SK-N-SH (cell line): Measurements from ENCODE around the gene NOP9. TPM values are rescaled to one million over a fixed set of nuclear protein-coding genes. Genes with fewer than 3 reads are reported as not detected.
A peak's percentile ranks its signal among the peaks of the same experiment; 100 is the strongest.

Source experiments
- CTCF ChIA-PET: fragments of 300-600, 350-600 bp; formaldehyde crosslinking; extraction: SDS; loops from one replicate; lab custom pipeline; 2021; lab: Yijun Ruan, JAX
- POLR2A ChIA-PET: fragments of 350-600 bp; sonication (Branson Sonifier 250); formaldehyde crosslinking; extraction: SDS; loops from one replicate; lab custom pipeline; 2020; ENCODE audit warnings: antibody characterized with exemption, inconsistent platforms; lab: Yijun Ruan, JAX
- DNase-seq: peaks from one replicate; pipeline ENCODE4 v3.0.0; 2012
- H2AFZ ChIP-seq: fragments of 200-600 bp; sonication (generic); 2 replicates; pipeline ENCODE4 v1.8.1; 2016; ENCODE audit warnings: antibody characterized with exemption, mild to moderate bottlenecking, low read depth
- H3F3A ChIP-seq: fragments of 200-600 bp; sonication (generic); replicated peaks from 2 replicates; pipeline ENCODE3; 2016; ENCODE audit warnings: antibody characterized with exemption, mild to moderate bottlenecking; ENCODE audit not compliant: insufficient read depth
- H3K27ac ChIP-seq, 2 experiments: fragments of 200-500 bp in 1 of 2; fragments of 200-600 bp in 1 of 2; sonication (Bioruptor generic) in 1 of 2; sonication (generic), shearing (Covaris generic) in 1 of 2; 2 replicates each; pipeline versions ENCODE4 v1.5.1 to v1.6.1; 2014 to 2016; ENCODE audit warnings: low read depth in 2 of 2, inconsistent platforms in 1 of 2, low read length in 1 of 2, mild to moderate bottlenecking in 1 of 2, mixed read lengths in 1 of 2
- H3K27me3 ChIP-seq: fragments of 200-600 bp; sonication (generic), shearing (Covaris generic); 2 replicates; pipeline ENCODE4 v1.6.1; 2016; ENCODE audit warnings: mixed run types; ENCODE audit not compliant: insufficient read depth
- H3K36me3 ChIP-seq, 2 experiments: fragments of 200-500 bp in 1 of 2; fragments of 200-600 bp in 1 of 2; sonication (Bioruptor generic) in 1 of 2; sonication (generic) in 1 of 2; replicated peaks in 1 of 2; 2 replicates each; pipeline versions ENCODE3 to v1.5.1; 2014 to 2016; ENCODE audit warnings: low read length in 1 of 2, mild to moderate bottlenecking in 1 of 2; ENCODE audit not compliant: insufficient read depth in 2 of 2, control insufficient read depth in 1 of 2
- H3K4me1 ChIP-seq, 2 experiments: fragments of 200-500 bp in 1 of 2; fragments of 200-600 bp in 1 of 2; sonication (Bioruptor generic) in 1 of 2; sonication (generic), shearing (Covaris generic) in 1 of 2; 2 replicates each; pipeline versions ENCODE4 v1.5.1 to v1.6.1; 2014 to 2016; ENCODE audit warnings: low read depth in 1 of 2, low read length in 1 of 2, mixed run types in 1 of 2; ENCODE audit not compliant: insufficient read depth in 2 of 2, control insufficient read depth in 1 of 2
- H3K4me2 ChIP-seq: fragments of 200-600 bp; sonication (generic), shearing (Covaris generic); 2 replicates; pipeline ENCODE4 v1.6.1; 2017; ENCODE audit warnings: mixed run types
- H3K4me3 ChIP-seq, 2 experiments: fragments of 200-500 bp in 1 of 2; fragments of 200-600 bp in 1 of 2; sonication (Bioruptor generic) in 1 of 2; sonication (generic), shearing (Covaris generic) in 1 of 2; 2 replicates each; pipeline versions ENCODE4 v1.5.1 to v1.8.1; 2014 to 2016; ENCODE audit warnings: low read depth in 2 of 2, inconsistent platforms in 1 of 2, low read length in 1 of 2, mild to moderate bottlenecking in 1 of 2, mixed read lengths in 1 of 2, moderate library complexity in 1 of 2
- H3K79me2 ChIP-seq: fragments of 200-600 bp; sonication (generic); 2 replicates; pipeline ENCODE4 v1.8.1; 2017; ENCODE audit warnings: mild to moderate bottlenecking; ENCODE audit not compliant: insufficient read depth
- H3K9ac ChIP-seq: fragments of 200-600 bp; sonication (generic); 2 replicates; pipeline ENCODE4 v1.6.1; 2017; ENCODE audit warnings: mixed run types
- H3K9me2 ChIP-seq: fragments of 200-600 bp; sonication (generic); 2 replicates; pipeline ENCODE4 v1.6.1; 2017; ENCODE audit warnings: mixed run types
- H3K9me3 ChIP-seq: fragments of 200-600 bp; sonication (generic); 2 replicates; pipeline ENCODE4 v1.6.1; 2017; ENCODE audit warnings: mixed run types, mild to moderate bottlenecking, moderate library complexity
- H4K20me1 ChIP-seq: fragments of 200-600 bp; sonication (generic); 2 replicates; pipeline ENCODE4 v1.6.1; 2017; ENCODE audit warnings: mild to moderate bottlenecking, mixed run types; ENCODE audit not compliant: insufficient read depth
- CTCF ChIP-seq: fragments of 200-600 bp; sonication (generic); IDR thresholded peaks from 2 replicates; pipeline ENCODE4 v1.6.1; 2017; ENCODE audit warnings: antibody characterized with exemption, mild to moderate bottlenecking, moderate library complexity
- EP300 ChIP-seq, 2 experiments: IDR thresholded peaks; 2 replicates each; pipeline versions ENCODE4 v1.4.0 to v1.6.1; 2012; ENCODE audit warnings: borderline replicate concordance in 1 of 2, low read depth in 1 of 2, low read length in 1 of 2
- FOSL2 ChIP-seq: IDR thresholded peaks from 2 replicates; pipeline ENCODE4 v1.4.0; 2012; ENCODE audit warnings: low read depth, mild to moderate bottlenecking, moderate library complexity, borderline replicate concordance
- FOXJ3 ChIP-seq: sonication (generic); formaldehyde crosslinking; IDR thresholded peaks from 2 replicates; pipeline ENCODE4 v1.5.1; 2020; ENCODE audit warnings: mild to moderate bottlenecking, missing genetic modification reagents
- FOXM1 ChIP-seq: IDR thresholded peaks from 2 replicates; pipeline ENCODE4 v1.4.0; 2012; ENCODE audit warnings: low read depth, mild to moderate bottlenecking
- GABPA ChIP-seq: IDR thresholded peaks from 2 replicates; pipeline ENCODE4 v1.4.0; 2012; ENCODE audit warnings: low read depth, mild to moderate bottlenecking
- GATA2 ChIP-seq: sonication (generic); formaldehyde crosslinking; IDR thresholded peaks from 2 replicates; pipeline ENCODE4 v1.5.0; 2020; ENCODE audit warnings: mild to moderate bottlenecking, missing genetic modification reagents
- MAX ChIP-seq: IDR thresholded peaks from 2 replicates; pipeline ENCODE4 v1.4.0; 2012; ENCODE audit warnings: low read depth
- MXI1 ChIP-seq: IDR thresholded peaks from 2 replicates; pipeline ENCODE4 v1.6.1; 2012; ENCODE audit warnings: mild to moderate bottlenecking, low read depth, low read length, improper control_type of control experiment
- PBX3 ChIP-seq: IDR thresholded peaks from 2 replicates; pipeline ENCODE4; 2012
- POLR2AphosphoS5 ChIP-seq: IDR thresholded peaks from 2 replicates; pipeline ENCODE4 v1.6.1; 2012; ENCODE audit warnings: low read depth, low read length
- RAD21 ChIP-seq: IDR thresholded peaks from 2 replicates; pipeline ENCODE4 v1.6.1; 2012; ENCODE audit warnings: mild to moderate bottlenecking, low read length
- RCOR1 ChIP-seq: fragments of 150-350 bp; IDR thresholded peaks from 2 replicates; pipeline ENCODE4 v1.6.1; 2017; ENCODE audit warnings: antibody characterized with exemption, low read length
- RXRA ChIP-seq: IDR thresholded peaks from 2 replicates; pipeline ENCODE4 v1.4.0; 2012; ENCODE audit warnings: low read depth, mild to moderate bottlenecking, borderline replicate concordance
- TEAD4 ChIP-seq: IDR thresholded peaks from 2 replicates; pipeline ENCODE4 v1.4.0; 2012; ENCODE audit warnings: mild to moderate bottlenecking, borderline replicate concordance; ENCODE audit not compliant: insufficient read depth
- YY1 ChIP-seq: IDR thresholded peaks from 2 replicates; pipeline ENCODE4 v1.4.0; 2012; ENCODE audit warnings: low read depth, mild to moderate bottlenecking
- ZBTB33 ChIP-seq: IDR thresholded peaks from 2 replicates; pipeline ENCODE4 v1.4.0; 2012; ENCODE audit warnings: low read depth, borderline replicate concordance
- WGBS: methylation state at CpG from one replicate; pipeline ENCODE4 v1.1.6; 2017; ENCODE audit warnings: low lambda C conversion rate; 5-methylcytosine and 5-hydroxymethylcytosine counted together
- polyA plus RNA-seq, 3 experiments: library from polyadenylated mRNA; depleted of rRNA; stranded (reverse); fragments of >200 nt; gene quantifications; 2 replicates each; pipeline ENCODE4 v1.2.3, GENCODE V29; 2012

NOP9 gene
- polyA plus RNA-seq, 1 of the 3 experiments (the other 2 are of a cell fraction), result 11.9 TPM

- TF ChIP-seq RAD21 (no peak), RXRA (no peak), PBX3 (no peak), GABPA (no peak), GATA2 (CRISPR knock-in tag) (no peak), ZBTB33 (no peak), TEAD4 (no peak)
- Histone ChIP-seq H3K27ac (peak overlapping the region; percentile 87 to 95), H3F3A (no peaks in the 10 kb centered on the region), H2AFZ (peak overlapping the region; percentile 96; the same call in 1 of the 2 replicates), H3K4me3 (peak overlapping the region; percentile 82 to 83), H3K9me3 (no peaks in the 10 kb centered on the region), H3K4me2 (peak overlapping the region; percentile 88), H3K27me3 (no peaks in the 10 kb centered on the region), H4K20me1 (no peaks in the 10 kb centered on the region), H3K79me2 (no peaks in the 10 kb centered on the region; the same call in 1 of the 2 replicates), H3K9ac (peak overlapping the region; percentile 97), H3K9me2 (no peaks in the 10 kb centered on the region), H3K4me1 (peaks cover 6 to 10% of the 10 kb centered on the region in 2 experiments; a peak in 2 of 4 replicates), H3K36me3 (peaks cover 0 to 28% of the 10 kb centered on the region in 2 experiments)
- CTCF ChIA-PET, result interaction anchor here (0.9 to 4.9 kb wide), 14 partner anchors 9 to 63 kb away, joined by 3 to 37 read pairs (median 4); partner anchors contain the start of genes CIDEB and TINF2
- POLR2A ChIA-PET, result interaction anchor here (0.7 to 1.7 kb wide), 11 partner anchors 9 to 157 kb away, joined by 3 to 23 read pairs (median 5); partner anchors contain the start of genes DHRS1, MDP1, NOP9 and TINF2
- no peak for DNase-seq
- WGBS, result 20% methylated on average over 11 of the region's 13 CpGs
These were observed 29.0 kb upstream of the NOP9 start for GRCh38 chr14:24270537-24271133.

GRCh38 chr14:24271134-24271833 is 28.4 kb upstream of the NOP9 start, which contains the start of gene RABGGTA:
Gene RABGGTA, minus strand, starts transcription at chr14:24271597. Its CDS starts 482 bp downstream, at chr14:24271115.
- Histone ChIP-seq H3K4me1 (peaks cover 6 to 10% of the 10 kb centered on the region in 2 experiments; a peak in 2 of 4 replicates), H2AFZ (peak within 1 kb of the TSS; percentile 96), H3K9ac (peak within 1 kb of the TSS; percentile 97), H3K9me3 (no peaks in the 10 kb centered on the region), H4K20me1 (no peaks in the 10 kb centered on the region), H3F3A (no peaks in the 10 kb centered on the region), H3K9me2 (no peaks in the 10 kb centered on the region), H3K79me2 (no peaks in the 10 kb centered on the region; the same call in 1 of the 2 replicates), H3K27me3 (no peaks in the 10 kb centered on the region), H3K4me2 (peak within 1 kb of the TSS; percentile 88), H3K27ac (peak within 1 kb of the TSS; percentile 87 to 95), H3K36me3 (peaks cover 0 to 22% of the 10 kb centered on the region in 2 experiments), H3K4me3 (peak within 1 kb of the TSS; percentile 82 to 83)
- peak; percentile 97 for DNase-seq
- ChIA-PET CTCF (interaction anchor here (0.5 to 4.9 kb wide), 14 partner anchors 8 to 57 kb away, joined by 3 to 37 read pairs (median 4); partner anchors contain the start of genes CIDEB and TINF2), POLR2A (interaction anchor here (0.7 to 1.7 kb wide), 13 partner anchors 9 to 157 kb away, joined by 3 to 23 read pairs (median 4); partner anchors contain the start of genes CHMP4A, DHRS1, MDP1 and NOP9)
- WGBS, result 4% methylated on average over 13 of the region's 61 CpGs
- TF ChIP-seq MXI1 (peak; percentile 85; the same call in 1 of the 2 replicates), GATA2 (CRISPR knock-in tag) (no peak), CTCF (peak; percentile 68), FOXJ3 (CRISPR knock-in tag) (no peak), PBX3 (peak; percentile 94), POLR2AphosphoS5 (peak; percentile 63), TEAD4 (no peak), EP300 (IDR thresholded peaks at IDR 0.05; ENCODE audit: borderline replicate concordance in 1 of 2, low read depth in 1 of 2, low read length in 1 of 2) (peak in 1 of 2 experiments; percentile 62; a peak in 2 of 4 replicates), MAX (peak; percentile 84), FOSL2 (no peak), RCOR1 (peak; percentile 60), YY1 (no peak), FOXM1 (no peak)
